CD4-positive, alpha-beta T cell treated with Interleukin-4 for 1 hour (primary cell): ENCODE results near the gene RHAG.
"Not testable (repeated sequence)": the region's sequence is repeated elsewhere in the genome, so short reads cannot be mapped to it uniquely, and the experiment has no call there.

ENCODE experiments used
- DNase-seq, 2 donors: peaks; one replicate each; pipeline ENCODE4 v3.0.0-alpha.2; 2020 to 2022

Gene RHAG

DNA sequence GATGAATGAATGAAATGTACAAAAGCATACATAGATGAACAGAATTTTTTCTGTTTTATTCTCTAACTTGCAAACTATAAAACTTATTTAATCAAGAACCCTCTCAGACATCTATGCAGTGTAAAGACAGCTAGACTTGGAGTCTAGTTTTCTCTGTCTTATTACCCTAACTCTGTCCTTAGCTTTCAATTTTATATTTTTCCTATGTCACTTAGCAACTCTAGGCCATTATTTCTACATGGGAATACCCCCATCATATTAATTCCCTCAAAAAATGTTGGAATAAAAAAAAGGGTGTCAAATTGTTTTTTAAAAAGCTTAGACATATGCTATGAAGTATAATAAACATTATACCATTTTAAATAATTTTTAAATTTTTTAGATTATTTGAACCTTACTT is 1.2 kb downstream of the RHAG start:
- no peak for DNase-seq

DNA sequence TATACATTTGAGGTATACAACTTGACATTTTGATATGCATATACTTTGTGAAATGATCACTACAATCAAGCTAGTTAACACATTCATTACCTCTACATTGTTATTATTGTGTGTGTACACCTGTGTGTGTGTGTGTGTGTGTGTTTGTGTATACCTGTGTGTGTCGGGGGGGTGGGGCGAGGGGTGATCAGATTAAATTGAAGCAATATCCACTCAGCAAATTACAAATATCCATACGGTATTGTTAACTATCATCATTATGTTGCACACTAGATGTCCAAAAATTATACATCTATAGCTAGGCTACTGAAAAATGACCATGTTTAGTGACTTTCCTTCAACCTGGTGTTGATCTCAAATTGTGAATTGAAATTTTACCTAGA is 1.8 kb downstream of the RHAG start:
- DNase-seq, result no peak

DNA sequence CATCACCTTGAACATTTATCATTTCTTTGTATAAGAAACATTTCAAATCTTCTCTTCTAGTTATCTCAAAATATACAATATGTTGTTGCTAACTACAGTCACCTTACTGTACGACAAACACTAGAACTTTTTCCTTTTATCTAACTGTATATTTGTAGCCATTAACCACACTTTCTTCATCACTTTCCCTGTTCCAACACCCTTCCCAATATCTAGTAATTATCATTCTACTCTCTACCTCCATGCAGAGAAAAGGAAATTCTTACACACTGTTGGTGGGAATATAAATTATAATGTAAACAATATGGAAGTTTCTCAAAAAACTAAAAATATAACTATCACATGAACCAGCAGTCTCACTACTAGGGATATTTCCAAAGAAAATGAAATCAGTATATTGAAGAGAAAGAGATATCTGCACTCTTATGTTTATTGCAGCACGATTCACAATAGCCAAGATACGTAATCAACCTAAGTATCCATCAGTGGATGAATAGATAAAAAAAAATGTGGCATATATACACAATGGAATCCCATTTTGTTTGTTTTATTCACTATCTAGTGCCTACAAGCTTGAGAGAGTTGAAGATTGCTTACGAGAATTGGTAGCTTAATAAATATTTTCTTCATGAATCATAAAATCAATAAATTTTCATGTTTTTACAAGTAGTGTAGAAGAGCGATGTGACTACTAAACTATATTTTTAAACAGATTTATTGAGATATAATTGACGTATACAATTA is 2.4 kb downstream of the RHAG start:
- no peak for DNase-seq

DNA sequence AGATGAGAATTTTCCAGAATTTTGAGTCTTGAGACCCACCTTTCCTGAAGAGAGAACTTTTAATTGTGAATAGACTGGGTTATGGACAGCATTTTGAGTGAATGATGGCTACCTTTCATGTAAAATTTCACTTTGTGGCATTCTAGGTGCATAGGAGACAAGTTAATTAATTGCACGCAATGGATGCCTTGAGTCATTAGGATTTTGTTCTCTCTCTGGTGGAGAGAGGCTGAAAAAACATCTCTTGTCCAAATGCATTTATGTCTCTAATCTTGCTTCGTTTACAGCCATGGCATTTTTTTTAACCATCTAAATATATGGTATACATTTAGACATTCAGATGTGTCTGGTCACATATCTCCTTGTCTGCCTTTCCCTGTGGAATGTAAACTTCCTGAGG is 3.1 kb downstream of the RHAG start:
- no peak for DNase-seq

DNA sequence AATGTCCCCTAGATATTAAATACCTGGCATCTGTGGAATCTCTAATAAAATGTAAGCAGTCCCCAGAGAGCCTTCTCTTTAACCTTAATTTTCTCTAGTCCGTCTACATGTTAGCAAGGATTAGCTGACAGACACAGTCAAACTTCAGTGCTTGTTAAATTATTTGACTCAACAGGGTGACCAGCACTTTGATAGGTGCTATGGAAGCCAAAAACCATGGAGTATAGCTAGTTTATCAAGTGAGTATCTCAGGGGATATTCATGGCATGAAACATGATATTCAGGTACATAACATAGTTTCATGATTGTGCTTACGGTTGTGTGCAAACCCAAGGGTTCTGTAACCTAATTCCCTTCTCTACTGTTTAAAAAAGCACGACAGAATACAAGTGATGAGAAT is 3.9 kb downstream of the RHAG start:
- no peak for DNase-seq

DNA sequence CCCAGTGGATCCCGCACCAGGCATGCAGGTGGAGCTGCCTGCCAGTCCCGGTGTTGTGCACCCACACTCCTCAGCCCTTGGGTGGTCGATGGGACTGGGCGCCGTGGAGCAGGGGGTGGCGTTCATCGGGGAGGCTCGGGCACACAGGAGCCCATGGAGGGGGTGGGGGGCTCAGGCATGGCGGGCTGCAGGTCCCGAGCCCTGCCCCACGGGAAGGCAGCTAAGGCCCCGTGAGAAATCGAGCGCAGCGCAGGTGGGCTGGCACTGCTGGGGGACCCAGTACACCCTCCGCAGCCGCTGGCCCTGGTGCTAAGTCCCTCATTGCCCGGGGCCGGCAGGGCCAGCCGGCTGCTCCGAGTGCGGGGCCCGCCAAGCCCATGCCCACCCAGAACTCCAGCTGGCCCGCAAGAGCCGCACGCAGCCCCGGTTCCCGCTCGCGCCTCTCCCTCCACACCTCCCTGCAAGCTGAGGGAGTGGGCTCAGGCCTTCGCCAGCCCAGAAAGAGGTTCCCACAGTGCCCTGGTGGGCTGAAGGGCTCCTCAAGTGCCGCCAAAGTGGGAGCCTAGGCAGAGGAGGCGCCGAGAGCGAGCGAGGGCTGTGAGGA is 7.1 kb downstream of the RHAG start:
- not testable (repeated sequence) for DNase-seq

DNA sequence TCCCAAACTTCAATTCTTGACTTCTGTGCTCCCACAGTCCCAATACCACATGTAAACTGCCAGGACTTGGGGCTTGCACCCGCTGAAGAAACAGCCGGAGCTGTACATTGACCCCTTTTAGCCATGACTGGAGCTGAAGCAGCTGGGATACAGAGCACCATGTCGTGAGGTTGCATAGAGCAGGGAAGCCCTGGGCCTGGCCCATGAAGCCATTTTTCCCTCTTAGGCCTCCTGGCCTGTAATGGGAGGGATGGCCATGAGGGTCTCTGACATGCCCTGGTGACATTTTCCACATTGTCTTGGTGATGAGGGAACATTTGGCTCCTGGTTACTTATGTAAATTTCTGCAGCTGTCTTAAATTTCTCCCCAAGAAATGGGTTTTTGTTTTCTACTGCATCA is 9.8 kb downstream of the RHAG start:
- no peak for DNase-seq

DNA sequence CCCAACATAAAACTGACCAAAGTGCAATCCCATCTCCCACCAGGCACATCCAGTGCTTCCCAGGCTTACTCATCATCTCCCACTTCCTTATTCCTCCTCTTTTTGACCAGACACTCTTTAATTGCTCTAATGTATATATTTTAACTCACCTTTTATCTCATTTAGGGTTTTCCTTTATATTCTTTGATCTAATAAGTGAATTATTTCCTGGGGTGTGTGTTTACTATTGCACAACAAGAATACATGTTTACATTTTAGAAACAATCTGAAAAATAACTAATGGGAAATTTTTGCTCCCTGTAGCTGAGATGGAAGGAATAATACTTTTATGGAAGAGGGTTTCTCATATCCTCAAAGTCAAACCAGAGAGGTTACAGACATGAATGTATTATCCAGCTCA is 18.4 kb downstream of the RHAG start:
- no peak for DNase-seq

DNA sequence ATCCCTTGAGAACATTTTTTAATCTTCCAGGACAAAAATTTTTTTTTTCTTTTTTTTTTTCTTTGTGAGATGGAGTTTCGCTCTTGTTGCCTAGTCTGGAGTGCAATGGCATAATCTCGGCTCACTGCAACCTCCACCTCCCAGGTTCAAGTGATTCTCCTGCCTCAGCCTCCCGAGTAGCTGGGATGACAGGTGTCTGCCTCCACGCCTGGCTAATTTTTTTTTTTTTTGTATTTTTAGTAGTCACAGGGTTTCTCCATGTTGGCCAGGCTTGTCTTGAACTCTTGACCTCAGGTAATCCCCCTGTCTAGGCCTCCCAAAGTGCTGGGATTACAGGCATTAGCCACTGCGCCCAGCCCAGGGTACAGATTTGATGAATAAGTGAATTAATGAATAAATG is 22.5 kb downstream of the RHAG start:
- DNase-seq, result not testable (repeated sequence)

DNA sequence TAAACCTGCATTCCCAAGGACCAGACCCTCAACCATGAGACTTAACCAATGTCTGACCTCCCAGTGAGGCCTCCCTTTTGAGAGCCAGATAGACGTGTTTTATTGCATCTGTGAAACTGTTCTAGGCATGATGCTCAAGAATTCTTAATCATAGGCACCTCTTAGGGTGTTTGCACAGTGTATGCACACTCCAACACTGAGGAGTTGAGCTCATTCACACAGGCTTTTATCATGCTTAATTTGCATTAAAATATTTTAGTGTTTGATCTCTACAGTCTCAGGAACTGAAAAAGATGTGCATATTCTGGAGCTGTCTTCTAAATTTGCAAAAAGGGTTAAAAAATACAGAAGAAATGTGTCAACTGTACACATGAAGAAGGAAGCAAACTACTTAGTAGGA is 27.4 kb downstream of the RHAG start:
- no peak for DNase-seq

DNA sequence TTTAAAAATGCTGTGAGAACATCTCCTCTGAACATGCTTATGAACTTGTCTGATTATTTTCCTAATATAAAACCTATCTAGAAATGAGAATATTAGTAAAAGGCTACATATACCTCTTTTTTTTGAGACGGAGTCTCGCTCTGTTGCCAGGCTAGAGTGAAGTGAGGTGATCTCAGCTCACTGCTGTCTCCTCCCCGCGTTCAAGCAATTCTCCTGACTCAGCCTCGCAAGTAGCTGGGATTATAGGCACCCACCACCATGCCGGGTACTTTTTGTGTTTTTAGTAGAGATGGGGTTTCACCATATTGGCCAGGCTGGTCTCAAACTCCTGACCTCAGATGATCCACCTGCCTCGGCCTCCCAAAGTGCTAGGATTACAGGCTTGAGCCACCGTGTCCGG is 28.4 kb downstream of the RHAG start:
- DNase-seq, result not testable (repeated sequence)

DNA sequence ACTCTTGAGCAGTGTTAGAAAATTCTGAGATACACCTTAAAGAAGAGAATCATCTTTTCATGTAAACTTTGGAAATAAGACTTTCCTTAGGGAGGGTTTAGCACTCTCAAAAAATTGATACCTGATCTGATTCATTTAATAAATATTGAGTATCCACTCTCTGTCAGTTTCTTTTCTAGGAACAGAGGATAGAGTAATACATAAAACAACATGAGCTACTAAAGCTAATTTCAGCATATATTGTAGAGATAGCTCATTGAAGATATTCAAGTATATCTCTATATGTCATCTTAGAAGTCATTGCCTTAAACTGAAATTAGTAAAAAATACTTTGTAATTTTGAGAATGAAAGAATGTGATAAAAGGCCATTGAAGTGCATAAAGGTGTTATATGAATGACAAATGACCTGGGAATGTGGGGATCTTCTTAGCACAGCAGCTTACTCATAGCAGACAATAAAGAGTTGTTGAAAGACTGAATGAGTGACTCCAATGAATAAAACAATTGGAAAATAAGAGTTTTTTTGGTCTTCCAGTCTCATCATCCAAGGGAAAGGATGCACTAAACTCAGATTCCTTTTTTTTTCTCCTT is 29.2 kb downstream of the RHAG start:
- no peak for DNase-seq

DNA sequence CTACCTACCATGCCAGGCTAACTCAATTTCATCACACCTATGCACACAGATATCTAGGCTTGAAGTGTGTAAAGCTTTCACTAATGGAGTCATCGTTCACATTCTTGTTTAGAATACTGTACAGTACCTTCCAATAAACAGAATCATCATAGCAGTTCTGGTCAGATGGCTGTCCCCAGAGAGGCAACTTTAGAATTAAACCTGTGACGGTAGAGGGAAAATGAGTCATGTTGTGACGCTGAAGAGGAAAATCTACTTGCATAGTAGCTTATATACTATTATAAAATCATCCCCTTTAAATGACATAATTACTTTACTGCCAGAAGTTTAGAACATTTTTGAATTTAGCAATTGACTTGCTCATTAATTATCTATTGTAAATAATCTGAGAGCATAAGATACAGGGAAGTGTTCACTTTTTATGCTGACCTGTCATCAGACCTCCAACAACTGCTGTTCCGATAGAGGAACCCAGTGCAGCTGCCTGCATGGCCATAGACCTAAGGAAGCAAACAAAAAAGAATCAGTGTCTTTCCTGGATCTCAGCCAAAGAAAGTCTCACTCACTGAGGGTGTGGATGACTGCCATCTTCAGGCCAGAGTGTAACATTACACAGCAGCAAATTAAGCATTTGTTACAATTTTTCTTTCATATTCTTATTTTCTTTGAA is 29.8 kb downstream of the RHAG start:
- peak in 1 of 2 donors; percentile 41 for DNase-seq

DNA sequence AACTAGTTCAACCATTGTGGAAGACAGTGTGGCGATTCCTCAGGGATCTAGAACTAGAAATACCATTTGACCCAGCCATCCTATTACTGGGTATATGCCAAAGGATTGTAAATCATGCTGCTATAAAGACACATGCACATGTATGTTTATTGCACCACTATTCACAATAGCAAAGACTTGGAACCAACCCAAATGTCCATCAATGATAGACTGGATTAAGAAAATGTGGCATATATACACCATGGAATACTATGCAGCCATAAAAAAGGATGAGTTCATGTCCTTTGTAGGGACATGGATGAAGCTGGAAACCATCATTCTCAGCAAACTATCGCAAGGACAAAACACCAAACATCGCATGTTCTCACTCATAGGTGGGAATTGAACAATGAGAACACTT is 32.6 kb downstream of the RHAG start:
- not testable (repeated sequence) for DNase-seq

DNA sequence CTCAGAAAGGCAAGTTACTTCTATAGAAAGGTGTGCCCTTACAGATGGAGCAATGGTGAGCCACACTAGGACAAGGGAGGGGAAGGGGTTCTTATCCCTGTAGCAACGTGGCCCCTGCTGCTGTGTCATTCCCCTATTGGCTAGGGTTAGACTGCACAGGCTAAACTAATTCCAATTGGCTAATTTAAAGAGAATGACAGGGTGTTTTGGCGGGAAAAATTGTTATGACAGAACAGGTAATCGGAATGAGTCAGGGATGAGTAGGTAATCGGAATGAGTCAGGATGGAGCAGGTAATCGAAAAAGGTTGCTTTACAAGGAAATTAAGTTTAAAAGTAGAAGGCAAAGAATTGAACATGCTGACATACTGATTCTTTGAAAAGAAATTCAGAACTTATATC is 49.4 kb downstream of the RHAG start:
- not testable (repeated sequence) for DNase-seq

DNA sequence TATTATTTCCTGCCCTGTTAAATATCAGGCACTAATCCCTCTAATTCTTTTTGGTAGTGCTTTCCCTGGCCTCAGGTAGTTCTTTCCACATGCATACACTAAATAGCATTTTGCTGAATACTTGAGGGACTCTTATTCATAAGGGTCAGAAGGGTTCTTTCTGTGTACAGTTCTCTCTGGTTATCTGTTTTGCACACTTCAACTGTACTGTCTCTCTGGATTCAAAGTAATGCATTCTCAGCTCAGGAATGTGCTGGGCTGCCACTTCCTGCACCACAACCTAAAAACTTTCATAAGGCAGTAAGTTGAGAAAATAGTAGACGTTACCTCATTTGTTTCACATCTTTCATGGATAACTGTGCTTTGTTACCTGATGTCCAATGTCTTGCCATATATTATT is 54.1 kb downstream of the RHAG start:
- no peak for DNase-seq

DNA sequence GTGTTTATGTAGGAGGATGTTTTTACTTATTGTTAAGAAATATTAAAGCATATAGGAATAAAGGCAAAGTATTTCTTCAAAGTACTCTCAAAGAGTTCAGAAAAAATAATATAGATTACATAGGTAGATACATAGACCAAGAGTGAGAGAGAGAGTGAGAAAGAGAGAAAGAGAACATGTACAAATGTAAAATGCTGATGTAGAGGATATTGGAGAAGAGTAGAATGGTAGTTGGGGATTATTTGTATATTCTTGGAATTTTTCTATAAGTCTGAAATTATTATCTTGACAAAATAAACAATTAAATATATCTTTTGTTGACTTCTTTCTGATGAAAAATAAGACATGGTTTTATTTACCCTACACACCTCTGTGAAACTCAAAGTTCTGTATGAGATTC is 57.0 kb downstream of the RHAG start:
- no peak for DNase-seq

DNA sequence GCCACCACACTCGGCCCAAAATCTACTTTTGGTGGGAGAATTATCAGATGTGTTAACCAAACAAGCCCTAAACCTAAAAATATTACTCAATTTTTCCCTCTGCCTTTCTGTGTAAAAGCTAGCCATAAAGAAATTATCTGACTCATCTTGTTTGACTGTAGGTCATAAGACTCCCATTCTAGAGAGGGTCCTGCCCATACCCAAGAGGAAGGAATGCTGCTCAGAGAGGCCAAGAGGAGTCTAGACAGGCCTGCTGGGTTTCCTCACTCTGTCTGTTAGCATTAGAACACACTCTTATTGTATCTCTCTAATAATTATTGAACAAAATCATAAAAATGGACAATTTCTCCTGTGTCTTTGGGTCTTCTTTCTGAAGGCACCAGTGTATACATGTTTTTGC is 60.0 kb downstream of the RHAG start:
- no peak for DNase-seq

DNA sequence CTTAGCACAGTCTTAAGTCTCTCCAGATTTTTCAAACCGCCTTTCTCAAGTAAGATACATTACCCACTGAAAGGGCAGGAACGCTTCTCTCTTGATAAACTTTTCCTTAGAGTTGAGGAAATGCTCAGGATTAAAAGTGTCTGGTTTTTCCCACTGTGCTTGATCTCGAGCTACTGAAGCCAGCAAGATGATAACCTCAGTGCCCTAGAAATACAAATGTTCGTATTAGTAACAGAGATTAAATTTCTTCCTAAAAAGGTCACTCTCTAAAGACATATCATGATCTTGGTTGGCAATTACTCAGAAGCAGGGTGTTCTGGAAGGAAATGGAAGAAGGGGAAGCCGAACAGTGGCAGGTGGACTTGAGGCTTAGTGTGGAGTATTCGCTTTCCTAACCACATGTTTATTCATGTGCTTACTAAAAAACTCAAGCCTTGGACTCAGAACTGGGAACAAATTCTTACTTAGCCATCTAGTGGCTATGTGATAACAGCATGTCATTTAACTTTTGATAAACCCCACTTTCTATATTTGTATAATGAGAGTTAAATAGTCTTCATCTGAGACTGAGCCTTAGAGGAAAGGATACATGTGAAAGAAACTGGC is 66.1 kb downstream of the RHAG start:
- DNase-seq, result no peak

DNA sequence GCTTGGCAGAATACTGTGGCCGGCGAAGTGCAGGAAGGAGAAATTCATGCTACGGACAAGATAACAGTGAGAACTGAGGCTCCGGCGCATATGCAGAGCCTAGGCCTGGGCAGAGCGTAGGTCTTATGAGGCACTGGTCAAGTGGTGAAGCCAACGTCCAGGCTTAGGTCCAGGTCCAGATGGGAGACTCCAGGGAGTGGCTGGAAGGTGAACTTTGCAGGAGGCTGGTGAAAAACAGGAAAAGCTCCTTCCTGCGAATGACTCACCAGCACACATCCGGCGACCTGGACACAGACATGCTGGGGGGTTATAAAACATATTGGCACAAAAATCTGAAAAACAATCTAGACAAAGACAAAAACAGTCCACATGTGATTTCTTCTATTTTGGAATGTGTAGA is 70.8 kb downstream of the RHAG start:
- no peak for DNase-seq

DNA sequence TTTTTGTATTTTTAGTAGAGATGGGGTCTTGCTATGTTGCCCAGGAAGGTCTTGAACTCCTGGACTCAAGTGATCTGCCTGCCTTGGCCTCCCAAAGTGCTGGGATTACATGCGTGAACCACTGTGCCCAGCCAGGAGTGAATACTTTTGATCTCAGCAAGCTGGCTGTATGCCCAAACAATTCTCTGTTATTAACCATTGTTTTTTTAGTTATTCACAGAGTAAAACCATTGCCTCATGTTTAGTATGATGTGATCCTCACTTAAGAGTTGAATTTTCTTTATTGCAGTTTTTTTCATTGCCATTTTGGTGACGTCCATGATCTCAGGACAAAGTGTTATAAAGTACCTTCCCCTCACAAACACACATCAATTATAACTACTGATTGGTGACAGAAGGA is 71.4 kb downstream of the RHAG start:
- DNase-seq, result no peak

DNA sequence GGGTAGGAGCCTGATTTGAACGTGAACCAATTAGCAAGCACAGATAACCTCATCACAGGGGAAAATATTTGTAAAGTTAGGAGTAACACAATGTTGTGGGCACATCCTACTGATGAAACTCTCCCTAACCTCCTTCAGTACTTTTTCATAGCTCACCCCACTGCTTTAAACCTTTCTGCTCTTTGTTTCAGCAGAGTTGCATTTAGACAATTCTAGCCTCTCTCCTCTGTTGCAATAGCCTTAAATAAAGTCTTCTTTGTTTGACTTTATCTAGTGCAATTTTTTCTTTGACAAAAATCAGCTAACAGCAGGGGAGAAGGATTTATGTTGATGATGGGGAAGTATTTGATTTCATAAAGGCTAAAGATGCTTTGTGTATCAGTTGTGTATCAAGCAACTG is 72.1 kb downstream of the RHAG start:
- no peak for DNase-seq

DNA sequence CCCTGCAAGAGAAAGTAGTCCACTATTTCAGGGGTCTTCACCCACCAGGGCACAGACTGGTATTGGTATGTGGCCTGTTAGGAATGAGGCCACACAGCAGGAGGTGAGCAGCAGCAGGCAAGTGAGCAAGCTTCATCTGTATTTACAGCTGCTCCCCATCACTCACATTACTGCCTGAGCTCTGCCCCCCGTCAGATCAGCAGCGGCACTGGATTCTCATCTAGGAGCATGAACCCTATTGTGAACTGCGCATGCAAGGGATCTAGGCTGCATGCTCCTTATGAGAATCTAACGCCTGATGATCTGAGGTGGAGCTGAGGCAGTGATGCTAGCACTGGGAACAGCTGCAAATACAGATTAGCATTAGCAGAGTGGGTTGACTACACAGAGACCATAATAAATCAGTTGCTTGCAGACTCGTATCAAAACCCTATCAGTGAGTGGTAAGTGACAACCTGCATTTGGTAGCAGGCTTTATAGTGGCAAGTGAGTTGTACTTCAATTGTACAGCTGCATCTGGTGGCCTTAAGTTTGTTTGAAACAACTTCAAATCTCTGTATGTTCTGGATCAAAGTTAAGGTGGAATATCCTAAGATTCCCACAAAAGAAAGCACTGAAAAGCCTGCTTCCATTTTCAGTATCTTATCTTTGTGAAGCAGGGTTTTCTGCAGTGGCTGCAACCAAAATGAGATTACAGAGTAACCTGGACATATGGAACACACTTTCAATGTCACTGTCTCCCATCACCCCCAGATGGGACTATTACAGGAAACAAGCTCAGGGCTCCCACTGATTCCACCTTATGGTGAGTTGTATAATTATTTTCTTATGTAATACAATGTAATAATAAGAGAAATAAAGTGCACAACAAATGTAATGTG is 73.4 kb downstream of the RHAG start:
- no peak for DNase-seq
